ENCODE data around the gene RIMS4.
"Not testable (repeated sequence)": the region's sequence is repeated elsewhere in the genome, so short reads cannot be mapped to it uniquely, and the experiment has no call there.

Gene RIMS4

DNA sequence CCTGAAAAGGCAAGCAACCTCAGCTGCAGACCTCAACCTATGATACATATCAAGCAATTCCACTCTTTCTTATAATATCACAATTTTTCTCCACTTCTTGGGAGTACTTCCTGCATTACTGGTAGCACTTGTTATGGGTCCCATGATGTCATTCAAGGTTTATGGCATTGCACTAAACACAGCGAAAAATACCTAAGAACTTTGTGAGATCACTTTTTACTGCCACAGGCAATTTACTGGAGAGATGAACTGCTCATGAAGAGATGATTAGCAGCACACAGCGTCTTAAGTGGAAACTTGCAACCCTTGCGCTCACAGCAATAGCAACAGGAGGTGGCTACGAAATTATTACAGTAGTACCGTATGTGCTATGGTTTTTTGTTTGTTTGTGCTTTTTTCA lies 19.3 kb upstream of the RIMS4 start:
- no peak for DNase-seq

DNA sequence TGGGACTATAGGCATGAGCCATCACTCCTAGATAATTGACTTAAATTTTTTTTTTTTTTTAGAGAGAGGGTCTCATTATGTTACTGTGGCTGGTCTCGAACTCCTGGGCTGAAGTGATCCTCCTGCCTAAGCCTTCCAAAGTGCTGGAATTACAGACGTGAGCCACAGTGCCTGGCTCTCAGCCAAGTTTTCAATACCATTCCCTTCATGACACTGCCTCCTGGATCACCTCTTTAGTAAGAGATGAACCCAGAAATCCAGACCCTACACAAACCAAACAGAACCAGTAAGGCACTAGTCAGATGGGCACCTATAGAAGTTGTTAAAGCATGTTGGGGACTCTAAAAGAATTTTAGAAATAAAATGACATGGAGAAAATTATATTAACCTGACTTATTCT lies 18.3 kb upstream of the RIMS4 start:
- no peak for DNase-seq

DNA sequence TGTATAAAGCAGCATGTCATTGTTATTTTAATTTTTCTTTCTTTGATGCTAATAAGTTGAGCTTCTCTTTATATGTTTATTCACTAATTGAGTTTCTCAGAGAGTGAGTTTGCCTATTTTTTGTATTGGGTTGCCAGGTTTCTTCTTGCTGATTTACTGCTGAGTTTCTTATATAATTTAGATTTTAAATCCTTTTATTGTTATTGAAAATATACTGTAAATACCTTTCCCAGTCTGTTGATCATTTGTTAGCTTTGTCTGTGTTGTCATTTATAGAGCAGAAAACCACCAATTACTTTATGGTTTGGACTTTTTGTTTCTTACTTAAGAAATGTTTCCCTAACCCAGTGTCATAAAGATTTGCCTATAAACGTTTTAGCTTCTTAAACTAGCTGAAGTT lies 17.1 kb upstream of the RIMS4 start:
- no peak for DNase-seq

DNA sequence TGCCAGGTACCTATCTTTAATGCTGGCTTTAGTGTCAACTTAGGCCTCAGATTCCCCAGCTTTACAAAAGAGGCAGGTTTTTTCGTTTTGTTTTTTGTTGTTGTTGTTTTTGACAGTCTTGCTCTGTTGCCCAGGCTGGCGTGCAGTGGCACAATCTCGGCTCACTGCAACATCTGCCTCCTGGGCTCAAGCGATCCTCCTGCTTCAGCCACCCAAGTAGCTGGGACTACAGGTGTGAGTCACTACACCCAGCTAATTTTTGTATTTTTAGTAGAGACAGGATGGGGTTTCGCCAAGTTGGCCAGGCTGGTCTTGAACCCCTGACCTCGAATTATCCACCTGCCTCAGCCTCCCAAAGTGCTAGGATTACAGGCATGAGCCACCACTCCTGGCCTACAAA lies 11.2 kb upstream of the RIMS4 start:
- not testable (repeated sequence) for DNase-seq

DNA sequence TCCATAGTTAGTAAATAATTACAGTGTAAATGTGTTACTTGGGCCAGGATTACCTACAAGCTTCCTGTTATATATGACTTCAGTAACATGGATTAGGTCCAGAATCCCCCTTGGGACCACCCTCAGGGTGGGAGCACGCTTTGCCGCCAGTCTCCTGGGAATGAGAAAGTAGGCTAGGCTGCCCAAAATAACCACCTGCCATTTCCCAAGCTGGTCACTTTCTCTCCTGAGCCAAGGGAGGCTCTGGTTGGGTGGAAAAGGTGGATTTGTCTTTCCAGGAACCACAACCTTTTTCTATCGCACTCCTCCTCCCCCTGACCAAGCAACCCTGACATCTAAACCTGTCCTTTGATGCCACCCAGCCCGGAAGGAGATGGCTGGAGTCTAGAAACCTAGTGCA lies 9.6 kb upstream of the RIMS4 start:
- DNase-seq = no peak

DNA sequence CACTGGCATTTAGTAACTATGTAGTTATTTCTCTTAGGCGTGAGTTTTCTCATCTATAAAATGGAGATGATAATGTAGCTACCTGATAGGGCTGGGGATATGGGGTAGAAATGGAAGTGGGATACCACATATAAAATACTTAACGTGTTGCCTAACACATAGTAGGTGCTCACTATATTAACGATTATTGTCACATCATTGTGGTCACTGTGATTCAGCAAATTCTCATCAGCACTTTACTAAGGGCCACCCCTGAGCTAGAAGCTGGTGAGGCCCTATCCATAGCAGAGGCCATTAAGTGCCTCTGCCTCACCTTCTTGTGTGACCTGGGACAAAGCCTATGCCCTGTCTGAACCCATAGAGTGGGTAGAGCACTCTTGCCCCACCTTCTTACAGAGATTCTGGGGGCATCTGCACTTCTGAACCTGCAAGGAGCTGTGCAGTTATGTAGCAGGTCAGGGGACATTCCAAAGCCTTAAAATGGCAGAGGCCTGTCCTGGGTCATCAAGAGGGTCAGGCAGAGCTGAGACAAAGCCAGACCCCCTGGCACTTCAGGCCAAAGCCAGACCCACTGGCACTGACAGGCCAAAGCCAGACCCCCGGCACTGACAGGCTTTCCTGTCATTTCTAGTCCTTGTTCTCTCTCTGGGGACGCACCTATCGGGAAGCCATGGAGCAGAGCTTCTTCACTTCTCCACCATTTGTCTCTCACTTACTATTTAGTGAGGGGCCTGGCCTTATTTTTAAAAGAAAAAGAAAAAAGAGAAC lies 7.0 kb upstream of the RIMS4 start:
- no peak for DNase-seq

DNA sequence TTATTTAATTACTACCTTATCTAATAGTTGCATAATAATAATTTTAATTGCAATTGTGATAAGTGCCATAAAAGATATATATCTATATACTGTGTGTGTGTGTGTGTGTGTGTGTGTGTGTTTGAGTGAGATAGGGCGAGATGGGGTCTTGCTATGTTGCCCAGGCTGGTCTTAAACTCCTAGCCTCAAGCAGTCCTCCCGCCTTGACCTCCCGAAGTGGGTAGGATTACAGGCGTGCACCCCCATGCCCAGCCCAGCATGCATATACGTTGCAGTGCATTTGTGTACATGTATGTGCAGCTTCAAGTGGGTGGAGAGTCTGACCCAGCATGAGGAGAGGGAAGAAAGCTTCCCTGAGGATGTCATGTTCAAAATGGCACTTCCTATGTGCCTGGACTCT lies 4.6 kb upstream of the RIMS4 start:
- DNase-seq = no peak

DNA sequence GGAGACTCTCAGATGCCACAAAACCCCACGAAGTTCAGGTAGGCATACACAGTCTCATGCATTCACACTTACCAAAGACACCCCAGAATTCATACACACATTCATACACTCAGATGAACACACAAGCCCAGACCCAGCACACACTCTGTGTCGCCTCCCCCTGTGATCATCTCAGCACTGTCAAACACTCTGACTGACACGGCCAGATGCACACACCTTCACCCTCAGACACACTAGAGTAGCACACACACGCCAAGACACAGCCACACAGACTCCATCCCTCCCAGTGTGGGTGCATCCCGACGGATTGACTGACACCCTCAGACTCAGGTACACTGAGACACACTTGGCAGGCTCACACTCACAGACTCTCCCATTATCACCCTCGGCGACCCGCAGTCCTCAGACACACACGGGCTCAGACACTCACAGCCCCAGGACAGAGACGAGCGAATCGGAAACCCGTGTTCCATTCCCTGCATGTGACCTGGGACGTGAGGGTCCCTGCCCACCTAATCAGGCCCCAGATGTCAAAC lies 872 bp upstream of the RIMS4 start:
- DNase-seq = no peak

DNA sequence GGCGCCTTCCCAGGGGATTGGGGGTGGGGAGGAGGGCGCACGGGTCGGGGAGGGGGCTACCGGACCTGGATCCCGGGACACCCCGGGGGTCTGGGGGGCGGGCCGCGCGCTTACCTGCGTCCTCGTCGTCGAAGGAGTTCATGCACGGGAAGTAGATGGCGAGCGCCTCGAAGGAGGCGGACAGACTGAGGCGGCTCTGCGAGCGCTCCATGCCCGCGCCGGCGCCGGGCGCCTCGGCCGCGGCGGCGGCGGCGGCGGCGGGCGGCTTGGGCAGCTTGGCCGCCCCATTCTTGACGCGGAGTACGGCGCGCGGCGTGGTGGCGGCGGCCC lies 320 bp downstream of the RIMS4 start:
- no peak for DNase-seq

DNA sequence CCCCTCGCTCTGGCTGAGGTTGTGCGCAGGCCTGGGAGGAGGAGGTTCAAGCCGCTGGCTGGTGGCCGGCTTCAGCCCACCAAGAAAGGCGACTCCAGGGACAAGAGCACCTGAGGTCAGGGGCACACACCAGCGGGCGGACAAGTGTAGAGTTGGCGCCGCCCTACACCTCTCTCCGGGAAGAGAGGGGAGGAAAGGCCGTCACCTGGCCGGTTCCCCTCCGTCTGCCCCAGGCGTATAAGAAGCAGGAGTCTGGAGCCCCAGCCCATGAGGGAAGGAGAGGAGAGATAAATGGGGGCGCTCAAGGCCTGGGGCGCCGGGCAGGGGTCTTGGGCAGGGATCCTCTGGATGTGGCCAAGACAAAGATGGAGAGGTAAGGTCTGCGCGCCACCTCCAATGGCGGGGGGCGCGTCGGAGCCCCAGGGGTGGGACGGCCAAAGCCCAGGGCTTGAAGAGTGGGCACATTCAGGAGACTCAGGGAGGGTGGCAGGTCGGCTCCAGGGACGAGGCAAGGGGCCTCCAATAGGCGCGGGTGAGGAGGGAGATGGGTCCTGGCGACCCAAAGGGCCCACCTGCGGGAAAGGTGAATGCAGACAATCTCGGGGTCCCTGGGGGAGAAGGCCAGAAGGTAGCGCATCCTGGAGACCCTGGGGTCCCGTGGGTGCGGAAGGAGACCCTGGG lies 826 bp downstream of the RIMS4 start:
- DNase-seq = no peak

DNA sequence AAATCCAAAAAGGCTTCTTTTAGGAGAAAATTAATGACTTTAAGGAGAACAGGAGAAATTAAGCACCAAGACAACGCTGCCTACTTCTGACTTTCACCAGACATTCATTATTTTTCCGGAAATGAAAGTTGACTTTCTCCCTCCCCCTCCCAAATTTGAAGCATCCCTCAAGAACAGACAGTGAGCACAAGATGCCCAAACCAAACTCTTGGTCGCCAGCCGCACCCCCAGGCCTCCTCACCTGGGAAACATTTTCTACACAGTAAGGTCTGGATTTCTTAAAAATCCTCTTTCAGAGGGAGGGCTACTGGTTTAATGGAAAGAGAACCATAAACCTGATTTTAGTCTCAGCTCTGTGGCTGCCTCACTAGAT lies 2.7 kb downstream of the RIMS4 start:
- no peak for DNase-seq

DNA sequence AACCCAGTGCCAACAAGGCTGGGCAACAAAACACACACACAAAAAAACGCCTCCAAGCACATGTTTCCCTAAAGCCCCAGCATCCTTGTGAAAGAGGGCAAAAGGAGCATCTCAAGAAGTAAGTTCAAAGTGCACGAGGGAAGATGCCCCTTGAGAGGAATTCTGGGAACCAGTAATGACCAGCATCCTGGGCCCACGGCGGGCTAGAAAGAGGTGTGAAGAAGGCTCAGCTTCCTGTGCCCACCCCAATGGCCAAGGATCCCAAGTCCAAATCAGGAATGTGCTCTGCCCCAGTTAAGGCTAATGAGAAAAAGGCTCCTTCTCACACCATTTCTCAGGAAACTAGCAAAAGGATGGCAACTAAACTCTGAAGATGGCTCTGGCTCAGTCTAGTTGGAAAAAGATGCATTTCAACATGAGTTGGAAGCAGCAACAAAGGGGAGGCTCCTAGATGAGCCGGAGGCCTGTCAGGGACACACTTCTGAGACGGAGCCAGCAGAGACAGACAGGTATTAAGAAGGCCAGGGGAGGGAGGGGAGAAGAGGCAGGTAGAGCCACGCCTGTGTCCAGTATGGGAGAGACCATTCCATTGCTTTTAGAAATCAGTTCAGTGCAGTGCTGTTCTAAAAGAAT lies 3.2 kb downstream of the RIMS4 start:
- no peak for DNase-seq

DNA sequence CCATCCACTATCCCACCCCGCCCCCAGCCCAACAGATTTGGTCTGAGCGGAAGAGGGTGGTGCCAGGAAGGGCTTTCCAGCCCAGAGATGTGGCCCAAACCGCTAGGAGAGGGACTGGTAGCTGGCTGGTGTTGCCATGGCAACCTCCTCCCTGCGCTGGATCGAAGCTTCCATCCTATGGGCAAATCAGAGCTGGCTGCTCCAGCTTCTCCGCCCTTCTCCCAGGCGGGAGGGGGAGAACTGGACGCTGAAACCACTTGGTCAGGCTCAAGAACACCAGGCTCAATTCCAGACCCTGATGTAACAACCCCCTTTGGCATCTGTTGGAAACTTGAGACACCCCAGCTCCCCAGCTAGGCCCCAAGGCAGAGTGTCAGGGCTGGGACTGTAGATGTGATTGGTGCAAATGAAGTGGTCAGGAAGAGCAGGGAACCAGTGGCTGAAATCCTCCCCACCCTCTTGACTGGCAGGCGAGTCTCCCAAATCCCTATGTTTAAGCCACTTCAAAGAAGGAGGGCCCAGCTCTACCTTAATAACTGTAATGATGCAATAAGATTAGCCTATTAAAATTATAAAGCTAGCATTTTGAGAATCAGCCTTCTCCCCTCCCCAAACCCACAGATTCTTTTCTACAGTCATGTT lies 4.2 kb downstream of the RIMS4 start:
- no peak for DNase-seq

DNA sequence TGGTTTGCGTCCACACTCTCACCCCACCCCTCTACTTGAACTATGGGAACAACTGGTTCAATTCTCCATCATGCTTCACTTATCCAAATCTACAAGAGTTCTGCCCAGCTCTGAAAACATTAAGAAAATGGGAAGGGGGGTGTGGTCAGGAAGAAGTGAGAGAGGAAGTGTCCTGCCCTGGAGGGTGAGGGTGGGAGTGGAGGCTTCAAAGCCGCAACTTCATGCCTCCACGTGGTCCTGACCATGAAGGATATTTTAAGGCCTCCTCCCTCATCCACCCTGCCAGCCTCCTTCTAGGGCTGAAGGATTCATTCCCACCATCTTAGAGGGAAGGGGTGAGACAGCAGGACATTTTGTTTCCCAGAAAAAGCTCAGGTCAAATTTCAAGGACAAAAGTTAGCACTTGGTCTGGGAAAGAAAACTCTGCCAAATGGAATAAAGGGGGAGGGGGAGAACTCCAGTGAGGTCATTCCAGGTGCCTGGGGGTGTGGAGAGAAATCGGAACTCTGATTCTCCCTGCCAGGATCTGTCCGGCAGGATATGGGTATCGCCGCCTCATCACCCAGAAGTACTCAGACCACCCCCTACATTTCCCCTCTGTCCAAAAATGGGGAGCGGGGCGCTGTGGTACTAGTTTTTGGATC lies 4.9 kb downstream of the RIMS4 start:
- DNase-seq = no peak

DNA sequence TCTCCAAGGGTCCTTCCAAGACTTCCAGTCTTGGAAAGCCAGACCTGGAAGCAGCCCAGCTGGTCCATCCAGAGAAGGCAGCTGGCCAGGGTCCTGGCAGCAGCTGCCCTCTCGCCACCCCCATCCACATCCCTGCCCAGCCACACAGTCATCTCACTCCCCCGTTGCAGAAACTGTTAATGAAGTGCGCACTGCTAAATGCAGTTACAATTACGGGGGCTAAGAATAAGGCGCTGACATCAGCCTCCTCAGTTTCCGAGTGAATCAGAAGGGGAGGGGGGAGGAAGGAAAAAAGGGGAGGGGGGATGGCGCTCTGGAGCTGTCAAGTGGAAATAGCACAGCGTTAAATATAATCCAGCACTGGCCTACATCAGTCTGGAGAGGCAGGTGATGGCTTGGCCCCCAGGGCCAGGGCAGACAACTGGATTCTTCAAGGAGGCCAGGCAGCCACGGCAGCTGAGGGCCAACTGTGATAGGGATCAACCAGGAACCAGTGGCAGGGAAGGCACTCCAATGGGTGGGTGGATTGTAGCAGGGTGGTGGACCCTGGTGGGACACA lies 6.9 kb downstream of the RIMS4 start:
- no peak for DNase-seq

DNA sequence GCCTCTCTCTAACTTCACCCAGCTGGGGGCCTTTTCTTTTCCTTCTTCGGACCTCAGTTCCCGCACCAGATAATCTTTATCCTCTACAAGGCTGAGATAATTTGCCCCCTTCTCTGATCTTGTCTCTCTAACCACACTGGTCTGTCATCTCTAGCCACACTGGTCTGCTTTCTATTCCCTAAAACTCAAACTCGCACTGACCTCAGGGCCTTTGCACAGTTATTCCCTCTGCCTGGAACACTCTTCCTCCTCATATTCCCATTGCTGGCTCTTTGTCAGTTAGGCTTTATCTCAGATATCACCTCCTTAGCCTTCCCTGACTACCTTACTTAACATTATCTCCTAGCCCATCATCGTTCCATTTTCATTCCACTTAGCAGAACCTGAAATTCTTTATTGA lies 7.6 kb downstream of the RIMS4 start:
- no peak for DNase-seq

DNA sequence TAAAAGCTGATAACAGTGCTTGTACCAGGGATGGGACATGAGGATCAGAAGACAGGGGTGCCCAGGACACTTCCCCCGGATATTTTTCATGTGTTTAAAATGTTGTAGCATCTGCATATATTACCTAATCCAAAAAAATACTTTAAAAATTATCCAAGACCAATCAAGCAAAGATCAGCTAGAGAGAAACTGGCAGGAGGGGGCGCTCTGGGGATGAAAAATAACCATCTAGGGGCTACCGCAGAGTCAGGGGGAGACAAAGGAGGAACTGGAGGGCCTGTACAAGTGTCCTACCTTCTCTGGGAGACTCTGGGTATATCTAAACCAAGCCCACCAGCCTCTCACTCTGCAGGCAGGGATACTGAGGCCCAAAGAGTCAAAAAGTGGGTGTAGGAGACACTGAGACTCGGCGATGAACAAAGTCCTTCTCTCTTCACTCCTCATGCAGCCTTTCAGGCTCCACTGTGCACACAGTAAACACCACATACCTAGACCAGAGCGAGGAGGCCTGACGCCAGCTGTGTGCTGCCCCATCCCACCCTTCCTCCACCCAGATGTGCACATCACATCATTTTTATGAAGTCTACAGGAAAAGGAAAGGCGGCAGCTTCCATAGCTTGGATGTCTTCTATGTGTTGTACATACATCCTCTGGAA lies 9.8 kb downstream of the RIMS4 start:
- DNase-seq = no peak

DNA sequence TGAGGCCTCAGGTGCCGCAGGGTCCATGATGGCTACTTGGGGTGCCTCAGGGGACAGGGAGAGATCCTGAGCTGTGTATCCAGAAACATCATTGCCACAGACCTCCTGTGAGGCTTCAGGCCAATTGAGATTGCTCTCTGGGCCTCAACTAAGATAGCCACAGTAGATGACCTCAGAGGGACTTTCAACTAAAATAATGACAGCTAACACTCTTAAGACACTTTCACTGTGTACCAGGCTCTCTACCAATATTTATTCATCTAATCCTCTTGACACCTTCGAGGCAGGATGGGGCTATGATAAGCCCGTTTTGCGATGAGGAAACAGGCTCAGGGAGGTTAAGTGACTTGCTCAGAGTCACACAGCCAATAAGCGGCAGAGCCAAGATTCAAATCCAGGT lies 10.7 kb downstream of the RIMS4 start:
- no peak for DNase-seq

DNA sequence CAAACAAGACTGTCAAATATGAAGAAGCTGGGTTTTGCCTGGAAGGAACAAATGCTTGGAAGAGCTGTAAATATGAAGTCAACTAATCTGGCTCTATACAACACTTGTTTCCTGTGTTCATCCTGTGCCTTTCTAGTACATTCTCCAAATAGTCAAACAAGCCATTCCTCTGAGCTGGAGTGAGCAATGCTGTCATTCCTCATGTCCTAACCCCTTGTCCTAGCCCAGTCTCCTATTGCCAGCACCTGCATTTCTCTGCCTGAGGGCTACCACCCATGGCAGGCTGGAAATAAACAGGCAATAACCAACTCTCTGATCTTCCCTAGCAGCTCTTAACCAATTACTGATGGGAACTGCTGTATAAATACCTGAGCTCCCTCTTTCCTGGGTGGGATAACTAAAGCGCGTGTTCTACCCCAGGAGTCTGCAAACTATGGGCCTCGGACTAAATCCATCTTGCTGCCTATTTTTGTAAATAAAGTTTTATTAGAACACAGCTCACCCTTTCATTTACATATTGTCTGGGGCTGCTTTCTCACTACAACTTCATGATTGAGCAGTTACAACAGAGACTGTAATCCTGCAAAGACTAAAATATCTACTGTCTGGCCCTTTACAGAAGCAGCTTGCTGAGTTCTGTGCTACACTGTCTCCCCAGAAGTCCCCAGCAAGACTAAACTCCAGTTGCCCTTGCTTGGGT lies 13.4 kb downstream of the RIMS4 start:
- DNase-seq = no peak

DNA sequence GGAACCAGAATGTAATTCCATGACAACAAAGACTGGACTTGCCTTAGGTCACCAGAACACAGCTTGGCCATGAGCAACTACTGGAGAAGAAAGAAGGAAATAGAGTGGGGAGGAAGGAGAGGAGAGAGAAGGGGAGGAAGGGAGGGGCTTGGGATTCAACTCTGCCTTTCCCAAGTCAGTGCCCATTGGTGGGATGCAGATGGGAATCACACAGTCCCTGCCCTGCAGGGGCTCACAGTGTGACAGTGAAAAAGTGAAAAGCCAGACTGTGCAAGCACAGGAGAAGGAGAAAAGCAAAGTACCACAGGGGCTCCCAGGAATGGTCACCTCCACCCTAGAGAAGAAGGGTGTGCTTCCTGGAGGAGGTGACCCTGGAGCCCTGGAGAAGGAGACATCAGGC lies 14.0 kb downstream of the RIMS4 start:
- DNase-seq = no peak

DNA sequence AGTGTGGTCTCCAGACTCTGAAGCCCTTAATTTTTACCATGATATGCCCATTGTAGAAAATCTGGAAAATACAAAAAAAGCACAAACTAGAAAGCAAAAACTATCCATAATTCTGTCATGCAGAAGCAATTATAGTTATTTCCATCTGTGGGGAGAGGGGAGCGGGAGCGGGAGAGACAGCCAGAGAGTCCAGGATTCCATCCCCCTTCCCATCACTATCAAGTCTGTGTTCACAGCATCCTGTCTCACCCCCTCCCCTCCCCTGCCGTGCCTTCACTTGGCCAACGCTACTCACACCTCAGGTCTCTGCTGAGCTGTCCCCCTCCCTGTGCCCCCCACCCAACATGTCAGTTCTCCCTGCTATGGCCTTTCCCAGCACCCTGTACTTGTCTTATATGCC lies 14.5 kb downstream of the RIMS4 start:
- no peak for DNase-seq

DNA sequence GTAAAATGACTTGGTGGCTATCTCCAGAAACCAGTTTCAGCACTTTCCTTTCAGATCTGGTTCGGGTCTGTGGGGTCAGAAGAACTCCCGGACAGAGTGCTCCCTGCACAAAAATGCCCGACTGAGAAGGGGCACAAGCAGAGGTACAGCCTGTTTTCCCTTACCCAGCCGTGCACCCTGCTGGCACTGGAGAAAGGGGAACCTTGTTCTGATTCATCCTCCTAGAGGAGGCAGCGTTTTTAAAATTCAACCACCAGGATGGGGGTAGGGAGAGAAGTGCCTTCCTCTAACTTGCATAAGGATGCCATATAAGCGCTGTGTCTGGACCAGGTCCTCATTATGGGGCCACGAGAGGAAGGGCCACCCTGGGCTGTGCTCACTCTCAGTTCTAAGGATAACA lies 17.6 kb downstream of the RIMS4 start:
- no peak for DNase-seq

All from NCI-H1930 (cell line).